ENCODE results near the gene KLC1. TPM values are rescaled to one million over a fixed set of nuclear protein-coding genes. Genes with fewer than 3 reads are reported as not detected.

Gene KLC1
- total and polyA plus RNA-seq, 2 of the 8 experiments (the other 6 are each of a cell fraction or from before 2014, with no cell fraction given), result 84.6 to 134 TPM

DNA sequence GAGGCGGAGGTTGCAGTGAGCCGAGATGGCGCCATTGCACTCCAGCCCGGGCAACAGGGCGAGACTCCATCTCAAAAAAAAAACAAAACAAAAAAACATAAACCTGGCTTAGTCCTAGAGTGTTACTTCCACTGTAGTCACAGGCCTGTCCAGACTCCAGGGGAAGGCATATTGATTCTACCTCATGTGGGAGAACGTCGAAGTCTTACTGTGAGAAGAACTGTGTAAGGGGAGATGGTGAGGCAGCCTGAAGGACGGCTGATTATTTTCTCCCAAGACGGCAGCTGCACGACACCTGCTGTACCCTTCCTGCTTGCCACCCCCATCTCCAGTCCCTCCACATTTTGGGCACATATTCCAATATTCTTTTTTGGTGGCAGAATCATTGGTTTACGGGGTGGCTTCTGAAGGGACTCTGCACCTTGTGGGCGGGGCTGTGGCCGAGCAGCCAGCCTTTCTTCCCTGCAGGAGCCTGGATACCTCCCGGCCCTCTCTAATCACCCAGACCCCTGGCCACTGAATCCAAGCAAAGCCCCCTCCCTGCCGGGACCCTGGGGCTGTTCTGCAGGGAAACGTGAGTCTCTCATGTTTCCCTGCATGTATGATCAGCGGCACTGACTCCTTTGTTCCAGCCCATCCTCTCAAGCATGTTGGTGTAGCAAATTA, 12.2 kb upstream of the KLC1 start:
- H3K18ac ChIP-seq (ENCODE audit: extremely low read depth, low read length), result no peak overlapping the region
- H3K27me3 ChIP-seq (replicated peaks in 1 of 4; ENCODE audit: control insufficient read depth in 3 of 4, extremely low read depth in 1 of 4, insufficient read depth in 3 of 4, low read length in 3 of 4), result no peaks in the 10 kb centered on the region
- no peak overlapping the region for H2AFZ ChIP-seq (ENCODE audit: low read length)
- no peak overlapping the region for H3K4me3 ChIP-seq (ENCODE audit: extremely low read depth in 1 of 4, insufficient read depth in 2 of 4, low read depth in 3 of 4, low read length in 4 of 4)
- no peak overlapping the region for H3K4ac ChIP-seq (replicated peaks; ENCODE audit: insufficient read length, low read depth, low read length)
- H4K5ac ChIP-seq (ENCODE audit: insufficient read length, low read depth, low read length), result no peak overlapping the region
- H2BK5ac ChIP-seq (ENCODE audit: low read depth, low read length), result no peak overlapping the region
- no peak overlapping the region; the same call in 1 of the 2 replicates for H4K8ac ChIP-seq (ENCODE audit: extremely low read depth, insufficient read depth, low read length)
- TF ChIP-seq HDAC2 (IDR thresholded peaks at IDR 0.05; ENCODE audit: borderline replicate concordance in 1 of 2, low read depth in 2 of 2, low read length in 2 of 2) (no peak), EP300 (IDR thresholded peaks at IDR 0.05; ENCODE audit: borderline replicate concordance in 1 of 2, low read depth in 2 of 2, low read length in 2 of 2) (no peak), GTF2F1 (IDR thresholded peaks at IDR 0.05; ENCODE audit: borderline replicate concordance, low read depth, low read length) (no peak)
- no peaks in the 10 kb centered on the region for H3K79me2 ChIP-seq (ENCODE audit: control insufficient read depth in 1 of 2, insufficient read depth in 2 of 2, low read length in 2 of 2)
- H2BK15ac ChIP-seq (ENCODE audit: low read length), result no peak overlapping the region
- H3K4me1 ChIP-seq (replicated peaks in 1 of 4; ENCODE audit: control insufficient read depth in 3 of 4, insufficient read depth in 4 of 4, low read length in 3 of 4), result no peaks in the 10 kb centered on the region
- H3K23ac ChIP-seq (ENCODE audit: insufficient read length), result no peak overlapping the region
- DNase-seq (ENCODE audit: low read depth in 1 of 2, low spot score in 2 of 2), result no peak
- no peak overlapping the region for H3K4me2 ChIP-seq (ENCODE audit: insufficient read depth in 1 of 2, low read depth in 2 of 2, low read length in 2 of 2)
- no peaks in the 10 kb centered on the region for H3K23me2 ChIP-seq (ENCODE audit: low read depth, low read length)
- 80% methylated on average over 17 of the region's 17 CpGs; no CpG with 5 or more reads in 1 of the 2 experiments for WGBS, 2 experiments (ENCODE audit: extremely low coverage in 1 of 2, insufficient coverage in 1 of 2, insufficient read length in 1 of 2, insufficient replicate concordance in 2 of 2, low coverage in 1 of 2, low lambda C conversion rate in 2 of 2, missing lambda C conversion rate in 1 of 2)
- H2BK20ac ChIP-seq (ENCODE audit: low read length), result no peak overlapping the region
- no peak overlapping the region for H4K91ac ChIP-seq (replicated peaks; ENCODE audit: insufficient read length, low read length)
- no peaks in the 10 kb centered on the region for H4K20me1 ChIP-seq (replicated peaks in 1 of 2; ENCODE audit: control insufficient read depth in 1 of 2, insufficient read depth in 2 of 2, low read length in 2 of 2)
- no peak overlapping the region for H3K14ac ChIP-seq (ENCODE audit: insufficient read length)
- peak overlapping the region in 1 of 4 experiments; percentile 32; a peak in 1 of 7 replicates for H3K9ac ChIP-seq (replicated peaks in 1 of 4; ENCODE audit: extremely low read depth in 1 of 4, low read depth in 3 of 4, low read length in 3 of 4)
- no peak overlapping the region for H3K56ac ChIP-seq (replicated peaks; ENCODE audit: insufficient read length, low read depth, low read length)
- H2BK12ac ChIP-seq (ENCODE audit: low read depth, low read length), result no peak overlapping the region
- H3K36me3 ChIP-seq (ENCODE audit: control insufficient read depth in 2 of 4, insufficient read depth in 4 of 4, low read length in 3 of 4), result no peaks in the 10 kb centered on the region; a peak in 1 of 8 replicates
- no peak overlapping the region for H2AK5ac ChIP-seq (ENCODE audit: low read depth, low read length)
- H3K79me1 ChIP-seq (ENCODE audit: low read depth, low read length), result no peaks in the 10 kb centered on the region
- H3K9me3 ChIP-seq (ENCODE audit: insufficient read depth in 2 of 2, low read depth in 1 of 2, low read length in 1 of 2), result peaks cover 0 to 4% of the 10 kb centered on the region in 2 experiments; a peak in 2 of 4 replicates
- ChIA-PET POLR2A (ENCODE audit: partially characterized antibody) (no interaction called here), CTCF (ENCODE audit: partially characterized antibody) (interaction anchor here (0.9 to 1.2 kb wide), 2 partner anchors 32 to 34 kb away, joined by 3 read pairs; no protein-coding TSS in a partner anchor)
- FAIRE-seq, result no peak
- H3K27ac ChIP-seq (ENCODE audit: low read depth, low read length), result no peak overlapping the region
- H2BK120ac ChIP-seq (replicated peaks; ENCODE audit: low read depth, low read length), result no peak overlapping the region
